ENCODE measurements around the gene USP2.

- TF ChIP-seq CTCF (conservative IDR thresholded peaks at IDR 0.05 in 1 of 2, IDR thresholded peaks at IDR 0.05 in 1 of 2; ENCODE audit: extremely low read depth in 1 of 2, insufficient read depth in 1 of 2, low read depth in 1 of 2, low read length in 2 of 2) (no peak), EZH2 (IDR thresholded peaks at IDR 0.05; ENCODE audit: borderline replicate concordance, low read length) (no peak)
Measured at GRCh38 chr11:119319136-119319699, 62.3 kb downstream of the USP2 start.

Data from mammary epithelial cell (primary cell).